ENCODE data around the gene RPTOR.

The RPTOR gene

GRCh38 chr17:80774643-80775281 is 230.1 kb downstream of the RPTOR start:
- no peak overlapping the region for H3K4me3 ChIP-seq (ENCODE audit: low read depth, low read length)

GRCh38 chr17:80775863-80776262 is 231.2 kb downstream of the RPTOR start:
- H3K4me3 ChIP-seq (ENCODE audit: low read depth, low read length), result no peak overlapping the region
- TF ChIP-seq CTCF (IDR thresholded peaks at IDR 0.05; ENCODE audit: low read depth, low read length), result no peak

More at GRCh38 chr17:80774643-80775281, 230.1 kb downstream of the RPTOR start:
- no peak for TF ChIP-seq CTCF (IDR thresholded peaks at IDR 0.05; ENCODE audit: low read depth, low read length)

- no peak overlapping the region for H3K4me3 ChIP-seq (ENCODE audit: low read depth, low read length)
- TF ChIP-seq CTCF (IDR thresholded peaks at IDR 0.05; ENCODE audit: low read depth, low read length), result no peak
These were observed 232.6 kb downstream of the RPTOR start for GRCh38 chr17:80777274-80777673.

- no peak overlapping the region for H3K4me3 ChIP-seq (ENCODE audit: low read depth, low read length)
- TF ChIP-seq CTCF (IDR thresholded peaks at IDR 0.05; ENCODE audit: low read depth, low read length), result no peak
These were observed 234.1 kb downstream of the RPTOR start for GRCh38 chr17:80778716-80779115.

GRCh38 chr17:80779336-80779735 is 234.7 kb downstream of the RPTOR start:
- no peak for TF ChIP-seq CTCF (IDR thresholded peaks at IDR 0.05; ENCODE audit: low read depth, low read length)

GRCh38 chr17:80779961-80780380 is 235.3 kb downstream of the RPTOR start:
- no peak overlapping the region for H3K4me3 ChIP-seq (ENCODE audit: low read depth, low read length)
- TF ChIP-seq CTCF (IDR thresholded peaks at IDR 0.05; ENCODE audit: low read depth, low read length), result no peak

More at GRCh38 chr17:80779336-80779735, 234.7 kb downstream of the RPTOR start:
- H3K4me3 ChIP-seq (ENCODE audit: low read depth, low read length), result no peak overlapping the region

- TF ChIP-seq CTCF (IDR thresholded peaks at IDR 0.05; ENCODE audit: low read depth, low read length), result no peak
- no peak overlapping the region for H3K4me3 ChIP-seq (ENCODE audit: low read depth, low read length)
These were observed 236.0 kb downstream of the RPTOR start for GRCh38 chr17:80780381-80781198.
